Measurements from ENCODE around the gene BTG1. TPM values are rescaled to one million over a fixed set of nuclear protein-coding genes. Genes with fewer than 3 reads are reported as not detected.

BTG1 gene
- total and polyA plus RNA-seq, 2 of the 8 experiments (the other 6 are each of a cell fraction or from before 2014, with no cell fraction given): 17.1 to 32.7 TPM

DNA sequence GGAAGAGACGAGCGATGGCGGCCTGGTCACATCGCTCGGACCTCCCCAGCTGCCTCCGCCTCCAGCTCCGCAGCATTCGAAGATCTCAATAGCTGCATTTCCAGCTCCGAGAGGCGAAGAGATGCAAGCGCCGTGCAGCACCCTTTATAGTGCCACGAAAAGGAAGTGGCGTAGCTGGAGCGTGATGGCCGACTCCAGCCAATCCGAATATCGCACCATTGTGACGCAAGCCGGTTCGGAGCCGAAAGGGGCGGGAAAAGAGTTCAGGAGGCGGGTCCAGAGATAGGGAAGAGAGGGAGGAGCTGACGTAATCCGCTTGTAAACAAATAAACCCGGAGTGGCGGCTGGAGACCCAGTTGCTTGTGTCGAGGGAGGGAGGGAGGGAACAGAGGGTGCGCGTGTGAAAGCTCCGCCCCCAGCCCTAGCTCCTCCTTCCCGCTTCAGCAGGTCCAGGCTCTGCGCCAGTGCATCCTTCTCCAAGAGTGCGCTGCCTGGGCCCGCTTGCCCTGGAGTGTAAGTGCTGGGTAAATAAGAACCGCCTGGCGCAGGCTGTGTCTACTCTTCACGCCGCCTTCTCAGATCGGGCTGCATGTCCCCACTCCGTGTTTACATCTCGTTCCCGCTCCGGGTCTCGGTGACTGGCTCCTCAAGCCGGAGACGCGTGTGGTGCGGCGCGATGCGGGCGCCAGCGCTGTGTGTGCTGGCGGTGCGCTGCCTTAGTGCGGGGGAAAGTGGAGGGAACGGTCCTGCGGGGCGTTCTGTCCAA is at the start of gene BTG1 (continued):
- TF ChIP-seq MAFK (IDR thresholded peaks at IDR 0.05; ENCODE audit: low read depth, low read length) (no peak), CBX8 (IDR thresholded peaks at IDR 0.05; ENCODE audit: borderline replicate concordance, low read depth, low read length) (no peak), KDM1A (IDR thresholded peaks at IDR 0.05; ENCODE audit: borderline replicate concordance, low read length) (no peak), CREB1 (IDR thresholded peaks at IDR 0.05) (peak; percentile 93), YY1 (IDR thresholded peaks at IDR 0.05; ENCODE audit: low read depth, low read length) (peak; percentile 86), NRF1 (IDR thresholded peaks at IDR 0.05; ENCODE audit: low read depth, low read length) (peak; percentile 6; the same call in 1 of the 2 replicates), TAF7 (optimal IDR thresholded peaks at IDR 0.05; ENCODE audit: borderline replicate concordance, low read depth, low read length) (peak; percentile 98), PHF8 (conservative IDR thresholded peaks at IDR 0.05; ENCODE audit: low read depth, low read length) (peak; percentile 41), TAF1 (IDR thresholded peaks at IDR 0.05; ENCODE audit: low read depth, low read length) (peak; percentile 99), BRCA1 (IDR thresholded peaks at IDR 0.05; ENCODE audit: low read depth, low read length) (no peak), SIX5 (IDR thresholded peaks at IDR 0.05; ENCODE audit: low read depth, low read length) (no peak), TBP (IDR thresholded peaks at IDR 0.05; ENCODE audit: low read depth, low read length) (peak; percentile 99), GABPA (IDR thresholded peaks at IDR 0.05; ENCODE audit: borderline replicate concordance, insufficient read depth, low read length) (no peak), ASH2L (IDR thresholded peaks at IDR 0.05; ENCODE audit: low read length) (peak; percentile 83), RNF2 (IDR thresholded peaks at IDR 0.05; ENCODE audit: borderline replicate concordance, low read depth, low read length, missing control alignments, poor library complexity, severe bottlenecking) (no peak)
- TF ChIP-seq, protein P1, sequence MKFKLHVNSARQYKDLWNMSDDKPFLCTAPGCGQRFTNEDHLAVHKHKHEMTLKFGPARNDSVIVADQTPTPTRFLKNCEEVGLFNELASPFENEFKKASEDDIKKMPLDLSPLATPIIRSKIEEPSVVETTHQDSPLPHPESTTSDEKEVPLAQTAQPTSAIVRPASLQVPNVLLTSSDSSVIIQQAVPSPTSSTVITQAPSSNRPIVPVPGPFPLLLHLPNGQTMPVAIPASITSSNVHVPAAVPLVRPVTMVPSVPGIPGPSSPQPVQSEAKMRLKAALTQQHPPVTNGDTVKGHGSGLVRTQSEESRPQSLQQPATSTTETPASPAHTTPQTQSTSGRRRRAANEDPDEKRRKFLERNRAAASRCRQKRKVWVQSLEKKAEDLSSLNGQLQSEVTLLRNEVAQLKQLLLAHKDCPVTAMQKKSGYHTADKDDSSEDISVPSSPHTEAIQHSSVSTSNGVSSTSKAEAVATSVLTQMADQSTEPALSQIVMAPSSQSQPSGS (IDR thresholded peaks at IDR 0.05; ENCODE audit: low read length): no peak
- TF ChIP-seq, protein P2, sequence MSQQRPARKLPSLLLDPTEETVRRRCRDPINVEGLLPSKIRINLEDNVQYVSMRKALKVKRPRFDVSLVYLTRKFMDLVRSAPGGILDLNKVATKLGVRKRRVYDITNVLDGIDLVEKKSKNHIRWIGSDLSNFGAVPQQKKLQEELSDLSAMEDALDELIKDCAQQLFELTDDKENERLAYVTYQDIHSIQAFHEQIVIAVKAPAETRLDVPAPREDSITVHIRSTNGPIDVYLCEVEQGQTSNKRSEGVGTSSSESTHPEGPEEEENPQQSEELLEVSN (IDR thresholded peaks at IDR 0.05): peak; percentile 71
- TF ChIP-seq, protein P3, sequence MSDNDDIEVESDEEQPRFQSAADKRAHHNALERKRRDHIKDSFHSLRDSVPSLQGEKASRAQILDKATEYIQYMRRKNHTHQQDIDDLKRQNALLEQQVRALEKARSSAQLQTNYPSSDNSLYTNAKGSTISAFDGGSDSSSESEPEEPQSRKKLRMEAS (IDR thresholded peaks at IDR 0.05): peak; percentile 60
